Mesothelial cell of epicardium (in vitro differentiated cells): ENCODE data around the gene RAPGEF4. TPM values are rescaled to one million over a fixed set of nuclear protein-coding genes. Genes with fewer than 3 reads are reported as not detected.

Experiments
- DNase-seq, 2 experiments: peaks; one replicate each; pipeline ENCODE4 v3.0.0; 2021; ENCODE audit warnings: low spot score in 2 of 2; ENCODE audit not compliant: unreplicated experiment in 2 of 2
- H3K27ac Mint-ChIP-seq: 2 replicates; pipeline ENCODE4 v1.8.0; 2021; ENCODE audit warnings: mixed read lengths
- H3K27me3 Mint-ChIP-seq: 2 replicates; pipeline ENCODE4 v1.8.0; 2021; ENCODE audit warnings: low read depth, mixed read lengths
- H3K36me3 Mint-ChIP-seq: 2 replicates; pipeline ENCODE4 v1.8.0; 2021; ENCODE audit warnings: mixed read lengths
- H3K4me1 Mint-ChIP-seq: 2 replicates; pipeline ENCODE4 v1.8.0; 2021; ENCODE audit warnings: mixed read lengths
- H3K4me3 Mint-ChIP-seq: 2 replicates; pipeline ENCODE4 v1.8.0; 2021; ENCODE audit warnings: mild to moderate bottlenecking, moderate library complexity, mixed read lengths
- H3K9me3 Mint-ChIP-seq: 2 replicates; pipeline ENCODE4 v1.8.0; 2021; ENCODE audit warnings: mixed read lengths
- CTCF ChIP-seq: fragments of 200-600 bp; sonication (generic); IDR thresholded peaks from one replicate; pipeline ENCODE4 v1.5.0; 2021; ENCODE audit warnings: antibody characterized with exemption; ENCODE audit not compliant: unreplicated experiment
- total RNA-seq: library from RNA; stranded (reverse); gene quantifications from 3 replicates; pipeline ENCODE4 v1.2.1, GENCODE V29; 2021

Gene RAPGEF4
- total RNA-seq, 1 donor from 2014 or later: 24.7 TPM

GRCh38 chr2:173028141-173028540 is 292.5 kb downstream of the RAPGEF4 start:
- Mint-ChIP-seq H3K9me3 (peaks cover 5% of the 10 kb centered on the region), H3K4me3 (no peak overlapping the region), H3K4me1 (peaks cover 21% of the 10 kb centered on the region), H3K27me3 (no peaks in the 10 kb centered on the region), H3K36me3 (peaks cover 13% of the 10 kb centered on the region), H3K27ac (peak overlapping the region; percentile 67)
- TF ChIP-seq CTCF: no peak
- no peak for DNase-seq

- DNase-seq: no peak
- H3K9me3 Mint-ChIP-seq: peaks cover 3% of the 10 kb centered on the region
- H3K27ac Mint-ChIP-seq: peak overlapping the region; percentile 67
- H3K4me3 Mint-ChIP-seq: no peak overlapping the region
- H3K36me3 Mint-ChIP-seq: peaks cover 9% of the 10 kb centered on the region
- no peaks in the 10 kb centered on the region for H3K27me3 Mint-ChIP-seq
- H3K4me1 Mint-ChIP-seq: peaks cover 21% of the 10 kb centered on the region
- TF ChIP-seq CTCF: no peak
Observed at GRCh38 chr2:173028671-173029070, 293.0 kb downstream of the RAPGEF4 start.

- no peak for DNase-seq
- Mint-ChIP-seq H3K27me3 (no peaks in the 10 kb centered on the region), H3K4me1 (peaks cover 19% of the 10 kb centered on the region), H3K36me3 (peaks cover 4% of the 10 kb centered on the region), H3K9me3 (no peaks in the 10 kb centered on the region), H3K4me3 (no peak overlapping the region), H3K27ac (no peak overlapping the region)
- no peak for TF ChIP-seq CTCF
Observed at GRCh38 chr2:173030561-173031490, 295.2 kb downstream of the RAPGEF4 start.

- Mint-ChIP-seq H3K4me3 (no peak overlapping the region), H3K4me1 (peaks cover 11% of the 10 kb centered on the region), H3K9me3 (no peaks in the 10 kb centered on the region), H3K27me3 (no peaks in the 10 kb centered on the region), H3K36me3 (peaks cover 4% of the 10 kb centered on the region), H3K27ac (no peak overlapping the region)
- DNase-seq: no peak
- TF ChIP-seq CTCF: no peak
Observed at GRCh38 chr2:173032032-173032431, 296.4 kb downstream of the RAPGEF4 start.

GRCh38 chr2:173033084-173033483 is 297.4 kb downstream of the RAPGEF4 start:
- H3K36me3 Mint-ChIP-seq: peaks cover 4% of the 10 kb centered on the region
- H3K27ac Mint-ChIP-seq: no peak overlapping the region
- no peak for TF ChIP-seq CTCF
- no peak overlapping the region for H3K4me3 Mint-ChIP-seq
- DNase-seq: no peak
- peaks cover 13% of the 10 kb centered on the region for H3K4me1 Mint-ChIP-seq
- no peaks in the 10 kb centered on the region for H3K9me3 Mint-ChIP-seq
- no peaks in the 10 kb centered on the region for H3K27me3 Mint-ChIP-seq
